Adrenal gland (tissue), 5 donors: ENCODE data around the gene TPSG1.
"Not testable (repeated sequence)": the region's sequence is repeated elsewhere in the genome, so short reads cannot be mapped to it uniquely, and the experiment has no call there.

Experiments
- POLR2A ChIP-seq, 2 donors: fragments of 450-650 bp; IDR thresholded peaks; one replicate each; pipeline ENCODE4 v1.6.1; 2017; ENCODE audit warnings: antibody characterized with exemption in 2 of 2, mild to moderate bottlenecking in 2 of 2, moderate library complexity in 1 of 2
- TF ChIP-seq, protein P1 (sequence below), 6 experiments: fragments of 450-650 bp in 4 of 6; fragments of 200-600 bp in 2 of 6; sonication (generic) in 1 of 6; IDR thresholded peaks; 1 replicate in 5 of 6; 2 replicates in 1 of 6; pipeline versions ENCODE4 v1.5.1 to v1.8.0; 2016 to 2021; ENCODE audit warnings: antibody characterized with exemption in 6 of 6, mild to moderate bottlenecking in 2 of 6, moderate library complexity in 1 of 6
- donor health status: DM: no; HTN: no; CAD: no.

- TF ChIP-seq, protein P1, sequence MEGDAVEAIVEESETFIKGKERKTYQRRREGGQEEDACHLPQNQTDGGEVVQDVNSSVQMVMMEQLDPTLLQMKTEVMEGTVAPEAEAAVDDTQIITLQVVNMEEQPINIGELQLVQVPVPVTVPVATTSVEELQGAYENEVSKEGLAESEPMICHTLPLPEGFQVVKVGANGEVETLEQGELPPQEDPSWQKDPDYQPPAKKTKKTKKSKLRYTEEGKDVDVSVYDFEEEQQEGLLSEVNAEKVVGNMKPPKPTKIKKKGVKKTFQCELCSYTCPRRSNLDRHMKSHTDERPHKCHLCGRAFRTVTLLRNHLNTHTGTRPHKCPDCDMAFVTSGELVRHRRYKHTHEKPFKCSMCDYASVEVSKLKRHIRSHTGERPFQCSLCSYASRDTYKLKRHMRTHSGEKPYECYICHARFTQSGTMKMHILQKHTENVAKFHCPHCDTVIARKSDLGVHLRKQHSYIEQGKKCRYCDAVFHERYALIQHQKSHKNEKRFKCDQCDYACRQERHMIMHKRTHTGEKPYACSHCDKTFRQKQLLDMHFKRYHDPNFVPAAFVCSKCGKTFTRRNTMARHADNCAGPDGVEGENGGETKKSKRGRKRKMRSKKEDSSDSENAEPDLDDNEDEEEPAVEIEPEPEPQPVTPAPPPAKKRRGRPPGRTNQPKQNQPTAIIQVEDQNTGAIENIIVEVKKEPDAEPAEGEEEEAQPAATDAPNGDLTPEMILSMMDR (IDR thresholded peaks at IDR 0.05), result not testable (repeated sequence)
- TF ChIP-seq POLR2A (IDR thresholded peaks at IDR 0.05), result not testable (repeated sequence)
These were observed 29.8 kb upstream of the TPSG1 start for GRCh38 chr16:1254821-1255220.
